IPS-15b (cell line): ENCODE results near the gene IPO4.
A peak's percentile ranks its signal among the peaks of the same experiment; 100 is the strongest.
"Not testable (repeated sequence)": the region's sequence is repeated elsewhere in the genome, so short reads cannot be mapped to it uniquely, and the experiment has no call there.

ENCODE experiments used
- H3K27me3 ChIP-seq: one replicate; pipeline ENCODE4 v1.6.1; 2013; ENCODE audit warnings: low read length; ENCODE audit not compliant: control insufficient read depth, insufficient read depth
- H3K36me3 ChIP-seq: one replicate; pipeline ENCODE4 v1.6.1; 2013; ENCODE audit warnings: low read length; ENCODE audit not compliant: control insufficient read depth, insufficient read depth
- H3K4me1 ChIP-seq: one replicate; pipeline ENCODE4 v1.6.1; 2013; ENCODE audit warnings: mild to moderate bottlenecking, low read length; ENCODE audit not compliant: control insufficient read depth, insufficient read depth
- H3K4me3 ChIP-seq: one replicate; pipeline ENCODE4 v1.5.1; 2013; ENCODE audit warnings: low read depth, low read length
- H3K9ac ChIP-seq: one replicate; pipeline ENCODE4 v1.6.1; 2013; ENCODE audit warnings: low read depth, mild to moderate bottlenecking, low read length
- H3K9me3 ChIP-seq: one replicate; pipeline ENCODE4 v1.6.1; 2013; ENCODE audit warnings: mild to moderate bottlenecking, low read length; ENCODE audit not compliant: control insufficient read depth, insufficient read depth

The IPO4 gene

DNA sequence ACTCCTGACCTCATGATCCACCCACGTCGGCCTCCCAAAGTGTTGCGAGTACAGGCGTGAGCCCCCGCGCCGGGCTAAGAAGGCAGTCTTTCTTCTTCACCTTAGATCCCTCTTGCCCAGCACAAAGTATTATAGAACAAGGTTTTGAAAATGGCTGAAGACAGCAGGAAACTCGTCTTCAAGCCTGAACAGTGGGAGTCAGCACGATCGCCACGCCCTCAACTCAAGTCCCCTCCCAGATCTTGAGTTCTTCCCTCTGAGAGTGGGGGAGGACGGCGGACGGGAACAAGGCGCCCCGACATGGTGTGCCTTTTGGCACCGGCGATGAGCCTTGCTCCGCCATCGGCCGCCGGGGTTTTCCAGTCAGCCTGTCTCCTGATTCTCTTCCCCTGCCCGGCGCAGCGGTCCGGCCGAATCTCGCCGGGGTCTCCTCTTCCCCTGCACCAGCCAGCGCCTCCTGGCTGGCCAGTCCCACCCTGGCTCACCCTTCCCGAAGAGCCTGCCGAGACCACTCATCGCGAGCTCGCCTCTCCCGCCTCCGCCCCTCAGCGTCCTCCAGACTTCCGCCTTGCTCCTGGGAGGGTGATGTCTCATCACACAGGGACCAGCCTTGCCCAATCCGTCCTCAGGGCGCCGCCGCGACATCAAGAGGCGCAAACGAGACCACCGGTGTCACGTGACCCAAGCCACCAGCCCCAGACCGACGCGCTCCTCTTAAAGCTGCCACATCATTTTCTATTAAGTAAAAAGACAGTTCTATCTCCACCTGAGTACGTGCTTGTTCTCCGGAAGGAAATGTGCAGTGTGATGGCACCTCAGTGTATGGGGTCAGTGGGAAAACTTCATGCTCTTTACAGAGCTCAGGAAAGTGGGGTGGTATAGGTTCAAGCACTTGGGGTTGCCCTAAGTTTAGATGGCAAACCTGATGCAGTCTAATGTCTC, 24.6 kb upstream of the IPO4 start, which contains the start of gene CHMP4A:
Gene CHMP4A, minus strand, starts transcription at position 565 of the 942 bp plus-strand sequence. Its CDS starts 49 bp downstream, at position 516.
- peaks cover 25% of the 10 kb centered on the region for H3K36me3 ChIP-seq
- no peaks in the 10 kb centered on the region for H3K9me3 ChIP-seq
- no peaks in the 10 kb centered on the region for H3K27me3 ChIP-seq
- H3K9ac ChIP-seq, result peak within 1 kb of the TSS; percentile 91
- H3K4me3 ChIP-seq, result peak within 1 kb of the TSS; percentile 94
- peaks cover 5% of the 10 kb centered on the region for H3K4me1 ChIP-seq

DNA sequence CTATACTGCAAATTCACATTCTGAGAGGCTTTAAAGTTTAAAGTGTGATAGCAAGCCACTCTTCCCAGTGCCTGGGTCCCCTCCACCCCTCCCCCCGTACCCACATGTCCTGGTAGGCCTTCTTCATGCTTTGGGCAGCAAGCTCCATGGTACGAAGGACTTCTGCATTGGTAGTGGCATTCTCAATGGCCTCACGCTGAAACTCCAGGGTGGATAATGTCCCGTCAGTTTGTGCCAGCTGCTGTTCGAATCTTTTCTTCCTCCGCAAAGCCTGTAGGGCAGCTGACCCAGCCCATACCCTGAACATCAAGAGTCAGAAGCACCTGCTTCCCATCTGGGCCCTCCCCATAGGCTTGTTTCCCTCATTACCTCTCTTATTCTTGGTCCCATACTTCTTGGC, 22.7 kb upstream of the IPO4 start:
- Histone ChIP-seq H3K4me3 (no peak overlapping the region), H3K27me3 (no peaks in the 10 kb centered on the region), H3K36me3 (peaks cover 32% of the 10 kb centered on the region), H3K9ac (no peak overlapping the region), H3K4me1 (peaks cover 5% of the 10 kb centered on the region), H3K9me3 (no peaks in the 10 kb centered on the region)

DNA sequence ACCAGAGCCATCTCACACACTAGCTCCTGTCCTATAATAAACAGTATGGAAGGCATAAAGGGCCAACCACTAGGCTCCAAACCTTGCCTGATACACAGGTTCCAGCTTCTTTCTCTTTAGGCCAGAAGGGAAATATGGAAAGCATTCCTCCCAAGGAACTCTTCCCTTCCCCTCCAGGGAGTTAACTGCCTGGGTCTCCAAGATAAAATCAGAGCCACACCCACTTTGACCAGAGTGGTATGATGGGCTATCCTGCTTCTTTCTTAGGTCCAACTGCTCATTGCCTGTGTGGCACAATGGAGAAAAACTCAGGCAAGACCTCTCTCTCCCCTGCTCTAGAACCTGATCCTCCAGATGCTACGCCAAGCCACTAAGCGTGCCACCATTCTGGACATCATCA, 19.0 kb upstream of the IPO4 start:
- H3K4me3 ChIP-seq, result no peak overlapping the region
- no peaks in the 10 kb centered on the region for H3K4me1 ChIP-seq
- no peaks in the 10 kb centered on the region for H3K27me3 ChIP-seq
- H3K36me3 ChIP-seq, result peaks cover 27% of the 10 kb centered on the region
- H3K9ac ChIP-seq, result no peak overlapping the region
- H3K9me3 ChIP-seq, result no peaks in the 10 kb centered on the region

DNA sequence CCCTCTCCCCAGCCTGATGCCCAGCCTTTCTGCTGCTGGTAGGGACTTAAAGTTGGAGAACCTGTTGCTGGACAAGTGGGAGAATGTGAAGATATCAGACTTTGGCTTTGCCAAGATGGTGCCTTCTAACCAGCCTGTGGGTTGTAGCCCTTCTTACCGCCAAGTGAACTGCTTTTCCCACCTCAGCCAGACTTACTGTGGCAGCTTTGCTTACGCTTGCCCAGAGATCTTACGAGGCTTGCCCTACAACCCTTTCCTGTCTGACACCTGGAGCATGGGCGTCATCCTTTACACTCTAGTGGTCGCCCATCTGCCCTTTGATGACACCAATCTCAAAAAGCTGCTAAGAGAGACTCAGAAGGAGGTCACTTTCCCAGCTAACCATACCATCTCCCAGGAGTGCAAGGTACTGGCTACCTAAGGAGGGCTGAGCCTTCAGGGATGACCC, 18.5 kb upstream of the IPO4 start:
- H3K36me3 ChIP-seq, result peaks cover 27% of the 10 kb centered on the region
- no peaks in the 10 kb centered on the region for H3K27me3 ChIP-seq
- no peak overlapping the region for H3K9ac ChIP-seq
- H3K4me1 ChIP-seq, result no peaks in the 10 kb centered on the region
- H3K4me3 ChIP-seq, result no peak overlapping the region
- no peaks in the 10 kb centered on the region for H3K9me3 ChIP-seq

DNA sequence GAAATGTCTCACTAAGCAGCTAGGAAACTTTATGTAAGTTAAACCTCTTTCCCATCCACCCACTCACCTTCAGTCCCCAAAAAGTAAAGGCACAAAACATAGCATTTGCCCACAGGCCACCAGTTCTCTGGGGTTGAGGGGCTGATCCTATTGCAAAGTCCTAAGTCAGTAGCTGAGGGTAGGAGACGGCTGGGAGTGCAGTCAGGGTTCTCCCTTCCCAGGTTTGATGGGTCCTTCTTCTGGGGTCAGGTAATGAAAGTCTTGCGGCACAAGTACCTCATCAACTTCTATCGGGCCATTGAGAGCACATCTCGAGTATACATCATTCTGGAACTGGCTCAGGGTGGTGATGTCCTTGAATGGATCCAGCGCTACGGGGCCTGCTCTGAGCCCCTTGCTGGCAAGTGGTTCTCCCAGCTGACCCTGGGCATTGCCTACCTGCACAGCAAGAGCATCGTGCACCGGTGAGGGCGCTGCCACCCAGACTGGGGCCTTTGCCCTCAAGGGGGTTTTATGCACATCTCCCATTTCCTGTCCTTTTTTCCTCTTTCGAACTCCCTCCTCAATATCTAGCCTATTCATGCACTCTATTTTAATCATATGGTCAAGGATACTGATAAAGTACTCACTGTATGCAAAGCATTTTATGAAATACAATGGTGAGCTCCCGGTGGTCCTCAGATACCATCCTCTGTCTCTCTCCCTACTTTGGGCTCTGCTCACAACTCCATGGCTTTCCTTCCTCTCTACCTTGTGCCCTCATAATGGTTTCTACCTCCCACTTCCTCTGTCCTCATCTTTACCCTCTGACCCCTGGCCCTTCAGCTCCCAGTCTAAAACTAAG, 17.9 kb upstream of the IPO4 start:
- Histone ChIP-seq H3K27me3 (no peaks in the 10 kb centered on the region), H3K36me3 (peaks cover 30% of the 10 kb centered on the region), H3K9me3 (no peaks in the 10 kb centered on the region), H3K9ac (no peak overlapping the region), H3K4me1 (no peaks in the 10 kb centered on the region), H3K4me3 (no peak overlapping the region)

DNA sequence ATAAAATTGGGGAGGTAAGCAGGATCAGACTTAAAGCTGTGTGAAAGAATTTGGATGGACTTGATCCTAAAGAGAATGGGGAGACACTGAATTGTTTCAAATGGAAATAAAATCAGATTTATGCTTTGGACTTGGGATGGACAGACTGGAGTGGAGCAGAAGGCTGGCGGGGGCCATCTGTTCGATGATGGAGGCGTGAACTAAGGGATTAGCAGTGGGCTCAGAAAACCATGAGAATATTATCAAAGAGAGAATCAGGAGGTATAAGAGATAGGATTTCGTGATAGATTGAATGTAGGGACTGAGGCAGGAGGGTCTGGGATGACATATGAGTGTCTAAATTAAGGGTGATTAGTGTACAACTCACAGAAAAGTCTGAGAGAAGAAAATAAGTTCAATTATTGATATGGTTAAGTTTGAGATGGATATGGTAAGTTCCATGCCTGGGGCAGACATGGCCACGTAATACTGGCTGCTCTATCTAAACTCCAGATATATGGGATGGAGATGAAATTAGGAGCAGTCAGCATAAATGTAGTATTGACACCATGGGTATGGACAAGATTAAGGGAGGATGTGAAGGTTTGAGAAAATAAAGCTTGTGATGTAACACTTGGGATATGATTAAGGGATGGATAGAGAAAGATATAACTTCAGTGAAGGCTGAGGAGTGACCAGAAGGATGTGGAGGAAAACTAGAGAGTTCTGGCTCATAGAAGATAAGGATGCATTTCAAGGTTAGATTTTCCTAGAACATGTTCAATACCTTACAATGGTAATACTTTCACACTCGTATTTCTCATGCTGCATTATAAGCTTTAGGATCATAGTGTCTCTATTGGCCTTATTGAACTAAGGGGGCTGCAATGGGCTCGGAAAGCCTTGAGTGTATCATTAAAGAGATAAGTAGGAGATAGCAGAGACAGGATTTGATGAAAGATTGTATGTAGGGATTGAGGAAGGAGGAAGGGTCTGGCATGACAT, 15.8 kb upstream of the IPO4 start:
- Histone ChIP-seq H3K9ac (no peak overlapping the region), H3K27me3 (no peaks in the 10 kb centered on the region), H3K9me3 (peaks cover 2% of the 10 kb centered on the region), H3K4me3 (no peak overlapping the region), H3K36me3 (peaks cover 22% of the 10 kb centered on the region), H3K4me1 (no peaks in the 10 kb centered on the region)

DNA sequence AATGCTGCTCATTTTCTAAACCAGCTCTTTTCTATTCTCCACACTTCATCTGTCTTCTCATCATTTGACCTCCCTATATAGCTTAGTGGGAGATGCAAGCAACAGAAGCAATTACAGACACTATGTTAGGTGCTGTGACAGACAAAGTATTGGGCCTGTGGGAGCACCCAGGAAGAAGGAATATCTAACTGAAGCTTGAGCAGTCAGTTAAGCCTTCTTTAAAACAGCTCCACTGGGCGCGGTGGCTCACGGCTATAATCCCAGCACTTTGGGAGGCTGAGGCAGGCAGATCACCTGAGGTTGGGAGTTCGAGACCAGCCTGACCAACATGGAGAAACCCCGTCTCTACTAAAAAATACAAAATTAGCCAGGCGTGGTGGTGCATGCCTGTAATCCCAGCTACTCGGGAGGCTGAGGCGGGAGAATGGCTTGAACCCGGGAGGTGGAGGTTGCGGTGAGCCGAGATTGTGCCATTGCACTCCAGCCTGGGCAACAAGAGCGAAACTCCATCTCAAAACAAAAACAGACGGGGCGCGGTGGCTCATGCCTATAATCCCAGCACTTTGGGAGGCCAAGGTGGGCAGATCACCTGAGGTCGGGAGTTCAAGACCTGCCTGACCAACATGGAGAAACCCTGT, 14.8 kb upstream of the IPO4 start:
- not testable (repeated sequence) for H3K9me3 ChIP-seq, H3K4me1 ChIP-seq, H3K4me3 ChIP-seq, H3K27me3 ChIP-seq, H3K9ac ChIP-seq
- peaks cover 19% of the 10 kb centered on the region for H3K36me3 ChIP-seq

DNA sequence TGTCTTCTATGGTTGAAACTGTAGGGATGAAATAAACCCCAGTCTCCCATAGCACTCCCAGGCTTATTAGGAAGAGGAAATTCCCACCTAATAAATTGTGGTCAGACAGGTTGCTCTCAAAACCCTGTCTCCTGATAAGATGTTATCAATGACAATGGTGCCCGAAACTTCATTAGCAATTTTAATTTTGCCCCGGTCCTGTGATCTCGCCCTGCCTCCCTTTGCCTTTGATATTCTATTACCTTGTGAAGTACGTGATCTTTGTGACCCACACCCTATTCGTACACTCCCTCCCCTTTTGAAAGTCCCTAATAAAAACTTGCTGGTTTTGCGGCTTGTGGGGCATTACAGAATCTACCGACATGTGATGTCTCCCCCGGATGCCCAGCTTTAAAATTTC, 13.9 kb upstream of the IPO4 start:
- H3K9me3 ChIP-seq, H3K9ac ChIP-seq, H3K27me3 ChIP-seq, H3K4me1 ChIP-seq, H3K4me3 ChIP-seq: not testable (repeated sequence)
- H3K36me3 ChIP-seq, result peaks cover 19% of the 10 kb centered on the region

DNA sequence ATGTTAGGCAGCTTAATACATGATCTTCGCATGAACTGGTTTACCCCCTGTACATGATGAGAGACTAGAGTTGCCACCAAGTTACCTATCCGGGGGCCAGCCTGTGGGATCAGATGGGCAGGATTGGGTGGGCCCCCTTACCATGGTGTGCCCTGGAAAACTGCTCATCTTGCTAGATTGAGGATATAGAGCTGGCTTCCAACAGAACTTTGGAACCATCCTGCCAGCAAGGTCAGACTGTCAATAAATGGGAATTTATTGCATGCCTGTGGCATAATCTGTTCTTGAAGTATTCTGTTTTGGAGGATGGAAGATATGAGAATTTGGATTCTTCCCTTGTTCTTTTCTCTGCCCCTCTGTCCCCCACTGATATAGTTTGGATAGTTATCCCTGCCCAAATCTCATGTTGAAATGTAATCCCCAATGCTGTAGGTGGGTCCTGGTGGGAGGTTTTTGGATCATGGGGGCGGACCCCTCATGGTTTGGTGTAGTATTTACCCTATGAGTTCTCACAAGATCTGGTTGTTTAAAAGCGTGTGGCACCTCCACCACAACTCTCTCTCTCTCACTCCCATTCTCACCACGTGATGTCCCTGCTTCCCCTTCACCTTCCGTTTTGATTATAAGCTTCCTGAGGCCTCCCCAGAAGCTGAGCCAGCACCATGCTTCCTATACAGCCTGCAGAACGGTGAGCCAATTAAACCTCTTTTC, 10.4 kb upstream of the IPO4 start:
- Histone ChIP-seq H3K9ac (no peak overlapping the region), H3K36me3 (peaks cover 8% of the 10 kb centered on the region), H3K27me3 (no peaks in the 10 kb centered on the region), H3K4me3 (no peak overlapping the region), H3K4me1 (peaks cover 3% of the 10 kb centered on the region), H3K9me3 (peaks cover 2% of the 10 kb centered on the region)

DNA sequence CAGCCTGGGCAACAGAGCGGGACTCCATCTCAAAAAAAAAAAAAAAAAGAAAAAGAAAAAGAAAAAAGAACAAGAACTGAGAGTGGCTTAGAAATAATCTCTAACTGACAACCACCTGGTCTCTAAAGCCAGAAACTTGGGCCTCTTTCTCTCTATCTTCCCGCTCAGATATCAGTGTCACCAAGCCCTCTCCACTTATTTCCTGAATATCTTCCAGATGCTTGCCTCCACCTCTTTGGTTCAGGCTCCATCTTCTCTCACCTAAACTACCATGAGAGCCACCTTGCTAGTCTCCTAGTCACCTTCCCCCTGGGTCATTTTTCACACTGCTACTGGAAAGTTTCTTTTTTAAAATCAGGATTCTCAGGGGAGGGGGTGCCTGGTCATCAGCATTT, 8.4 kb upstream of the IPO4 start:
- Histone ChIP-seq H3K4me1 (peaks cover 3% of the 10 kb centered on the region), H3K4me3 (peak overlapping the region; percentile 26), H3K9ac (no peak overlapping the region)

More for the DNA sequence above, 8.4 kb upstream of the IPO4 start:
- peaks cover 2% of the 10 kb centered on the region for H3K9me3 ChIP-seq
- peaks cover 17% of the 10 kb centered on the region for H3K36me3 ChIP-seq
- no peaks in the 10 kb centered on the region for H3K27me3 ChIP-seq
